ENCODE data around the gene POSTN.
"Not testable (repeated sequence)": the region's sequence is repeated elsewhere in the genome, so short reads cannot be mapped to it uniquely, and the experiment has no call there.

POSTN gene

DNA sequence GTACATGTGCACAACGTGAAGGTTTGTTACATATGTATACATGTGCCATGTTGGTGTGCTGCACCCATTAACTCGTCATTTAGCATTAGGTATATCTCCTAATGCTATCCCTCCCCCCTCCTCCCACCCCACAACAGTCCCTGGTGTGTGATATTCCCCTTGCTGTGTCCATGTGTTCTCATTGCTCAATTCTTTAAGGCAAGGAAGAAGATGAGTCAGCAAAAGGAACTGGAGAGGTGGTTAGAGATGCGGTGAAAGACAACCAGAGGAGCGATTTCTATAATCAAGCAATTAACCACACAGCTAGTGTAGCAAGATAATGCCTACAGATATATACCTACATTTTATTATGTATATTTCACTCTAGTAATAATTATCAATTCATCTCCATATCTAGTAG lies 9.2 kb downstream of the POSTN start:
- H3K36me3 ChIP-seq (ENCODE audit: control insufficient read depth in 1 of 2, insufficient read depth in 2 of 2, low read length in 2 of 2); H2BK120ac ChIP-seq (ENCODE audit: insufficient read depth, low read length, poor library complexity); H2AK5ac ChIP-seq (ENCODE audit: low read length); DNase-seq; H2BK5ac ChIP-seq (ENCODE audit: low read depth, low read length, poor library complexity); H4K8ac ChIP-seq (ENCODE audit: low read depth, low read length); H4K91ac ChIP-seq (ENCODE audit: low read depth, low read length); H3K14ac ChIP-seq (ENCODE audit: low read length); H3K27ac ChIP-seq (ENCODE audit: low read depth, low read length); H3K4me3 ChIP-seq (ENCODE audit: low read depth, low read length); H2BK12ac ChIP-seq (ENCODE audit: low read length); H3K79me2 ChIP-seq (ENCODE audit: control insufficient read depth, insufficient read depth, low read length, poor library complexity); H3K4ac ChIP-seq (ENCODE audit: low read depth, low read length); H3K23ac ChIP-seq (ENCODE audit: low read length); H3K4me2 ChIP-seq (ENCODE audit: low read length); H3K27me3 ChIP-seq (ENCODE audit: insufficient read depth, low read length); H3K4me1 ChIP-seq (ENCODE audit: control insufficient read depth in 1 of 2, insufficient read depth in 2 of 2, low read length in 2 of 2); H3K9me3 ChIP-seq (ENCODE audit: insufficient read depth, low read depth, low read length); H3K9ac ChIP-seq (ENCODE audit: low read length); H3K18ac ChIP-seq (ENCODE audit: low read length); H3K79me1 ChIP-seq (ENCODE audit: low read length); H2AFZ ChIP-seq (ENCODE audit: insufficient read depth, low read length, poor library complexity); H4K12ac ChIP-seq (ENCODE audit: low read depth, low read length): not testable (repeated sequence)
- no CpG with 5 or more reads among the region's 4 CpGs for WGBS (ENCODE audit: extremely low coverage, insufficient coverage, insufficient read length)

DNA sequence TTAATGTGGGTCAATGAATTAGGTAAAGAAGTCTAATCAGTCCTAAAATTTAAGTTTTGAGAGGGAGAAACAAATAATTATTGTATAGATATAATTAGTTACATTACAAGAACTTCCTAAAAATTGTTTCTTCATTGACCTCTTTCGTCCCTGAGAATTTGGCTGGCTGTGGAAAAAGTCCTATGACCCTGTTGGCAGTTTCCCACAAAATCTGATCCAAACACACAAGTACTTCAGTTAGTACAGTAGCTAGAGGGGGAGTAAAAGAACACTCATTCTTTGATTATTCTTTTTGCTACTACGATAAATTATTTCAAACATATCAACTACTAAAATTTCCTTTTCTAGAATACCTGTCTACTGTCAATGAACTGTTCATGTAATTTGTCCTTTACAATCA lies 11.3 kb downstream of the POSTN start:
- H3K79me2 ChIP-seq (ENCODE audit: control insufficient read depth, insufficient read depth, low read length, poor library complexity) = no peaks in the 10 kb centered on the region
- no peaks in the 10 kb centered on the region for H3K27me3 ChIP-seq (ENCODE audit: insufficient read depth, low read length)
- WGBS (ENCODE audit: extremely low coverage, insufficient coverage, insufficient read length) = 100% methylated on average over 1 of the region's 2 CpGs
- no peak overlapping the region for H2BK5ac ChIP-seq (ENCODE audit: low read depth, low read length, poor library complexity)
- H3K23ac ChIP-seq (ENCODE audit: low read length) = no peak overlapping the region
- no peak overlapping the region for H4K8ac ChIP-seq (ENCODE audit: low read depth, low read length)
- H2AK5ac ChIP-seq (ENCODE audit: low read length) = no peak overlapping the region
- H3K27ac ChIP-seq (ENCODE audit: low read depth, low read length) = no peak overlapping the region
- H3K4me2 ChIP-seq (ENCODE audit: low read length) = no peak overlapping the region
- no peak overlapping the region for H2BK12ac ChIP-seq (ENCODE audit: low read length)
- no peak overlapping the region for H4K12ac ChIP-seq (ENCODE audit: low read depth, low read length)
- H4K91ac ChIP-seq (ENCODE audit: low read depth, low read length) = no peak overlapping the region
- no peak overlapping the region for H3K18ac ChIP-seq (ENCODE audit: low read length)
- no peaks in the 10 kb centered on the region for H3K4me1 ChIP-seq (ENCODE audit: control insufficient read depth in 1 of 2, insufficient read depth in 2 of 2, low read length in 2 of 2)
- H3K79me1 ChIP-seq (ENCODE audit: low read length) = no peaks in the 10 kb centered on the region
- H3K4me3 ChIP-seq (ENCODE audit: low read depth, low read length) = no peak overlapping the region
- H2BK120ac ChIP-seq (ENCODE audit: insufficient read depth, low read length, poor library complexity) = no peak overlapping the region
- no peak for DNase-seq
- H3K9me3 ChIP-seq (ENCODE audit: insufficient read depth, low read depth, low read length) = no peaks in the 10 kb centered on the region
- H3K4ac ChIP-seq (ENCODE audit: low read depth, low read length) = no peak overlapping the region
- H3K14ac ChIP-seq (ENCODE audit: low read length) = no peak overlapping the region
- no peaks in the 10 kb centered on the region for H3K36me3 ChIP-seq (ENCODE audit: control insufficient read depth in 1 of 2, insufficient read depth in 2 of 2, low read length in 2 of 2)
- no peak overlapping the region for H3K9ac ChIP-seq (ENCODE audit: low read length)
- H2AFZ ChIP-seq (ENCODE audit: insufficient read depth, low read length, poor library complexity) = no peak overlapping the region

DNA sequence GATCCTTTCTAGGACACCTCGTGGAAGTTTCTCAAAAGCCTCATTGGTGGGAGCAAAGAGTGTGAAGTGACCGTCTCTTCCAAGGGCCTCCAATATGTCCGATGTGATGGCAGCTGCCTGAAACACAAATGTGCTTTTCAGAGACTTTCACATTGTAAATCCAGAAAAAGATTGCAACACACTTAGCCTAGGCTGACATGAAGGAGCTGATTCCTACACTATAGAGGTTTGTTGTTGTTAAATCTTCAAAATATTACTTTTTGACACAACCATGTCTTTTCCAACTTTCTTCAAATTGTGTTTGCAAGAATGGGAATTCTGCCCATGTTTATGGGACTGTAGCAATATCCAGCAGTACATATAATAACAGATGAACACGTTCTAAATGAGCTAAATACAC lies 12.4 kb downstream of the POSTN start:
- H4K12ac ChIP-seq (ENCODE audit: low read depth, low read length) = no peak overlapping the region
- no peak overlapping the region for H3K9ac ChIP-seq (ENCODE audit: low read length)
- H2AFZ ChIP-seq (ENCODE audit: insufficient read depth, low read length, poor library complexity) = no peak overlapping the region
- no peak overlapping the region for H3K14ac ChIP-seq (ENCODE audit: low read length)
- WGBS (ENCODE audit: extremely low coverage, insufficient coverage, insufficient read length) = no CpG with 5 or more reads among the region's 4 CpGs
- no peak overlapping the region for H2BK120ac ChIP-seq (ENCODE audit: insufficient read depth, low read length, poor library complexity)
- H2BK5ac ChIP-seq (ENCODE audit: low read depth, low read length, poor library complexity) = no peak overlapping the region
- no peak overlapping the region for H2AK5ac ChIP-seq (ENCODE audit: low read length)
- no peak overlapping the region for H2BK12ac ChIP-seq (ENCODE audit: low read length)
- no peak overlapping the region for H3K27ac ChIP-seq (ENCODE audit: low read depth, low read length)
- no peak overlapping the region for H3K23ac ChIP-seq (ENCODE audit: low read length)
- no peak overlapping the region for H3K18ac ChIP-seq (ENCODE audit: low read length)
- H3K79me1 ChIP-seq (ENCODE audit: low read length) = no peaks in the 10 kb centered on the region
- no peak for DNase-seq
- no peaks in the 10 kb centered on the region for H3K4me1 ChIP-seq (ENCODE audit: control insufficient read depth in 1 of 2, insufficient read depth in 2 of 2, low read length in 2 of 2)
- no peak overlapping the region for H4K91ac ChIP-seq (ENCODE audit: low read depth, low read length)
- no peaks in the 10 kb centered on the region for H3K79me2 ChIP-seq (ENCODE audit: control insufficient read depth, insufficient read depth, low read length, poor library complexity)
- no peak overlapping the region for H3K4me2 ChIP-seq (ENCODE audit: low read length)
- H4K8ac ChIP-seq (ENCODE audit: low read depth, low read length) = no peak overlapping the region
- no peak overlapping the region for H3K4me3 ChIP-seq (ENCODE audit: low read depth, low read length)
- H3K36me3 ChIP-seq (ENCODE audit: control insufficient read depth in 1 of 2, insufficient read depth in 2 of 2, low read length in 2 of 2) = no peaks in the 10 kb centered on the region
- H3K4ac ChIP-seq (ENCODE audit: low read depth, low read length) = no peak overlapping the region
- no peaks in the 10 kb centered on the region for H3K27me3 ChIP-seq (ENCODE audit: insufficient read depth, low read length)
- no peaks in the 10 kb centered on the region for H3K9me3 ChIP-seq (ENCODE audit: insufficient read depth, low read depth, low read length)

DNA sequence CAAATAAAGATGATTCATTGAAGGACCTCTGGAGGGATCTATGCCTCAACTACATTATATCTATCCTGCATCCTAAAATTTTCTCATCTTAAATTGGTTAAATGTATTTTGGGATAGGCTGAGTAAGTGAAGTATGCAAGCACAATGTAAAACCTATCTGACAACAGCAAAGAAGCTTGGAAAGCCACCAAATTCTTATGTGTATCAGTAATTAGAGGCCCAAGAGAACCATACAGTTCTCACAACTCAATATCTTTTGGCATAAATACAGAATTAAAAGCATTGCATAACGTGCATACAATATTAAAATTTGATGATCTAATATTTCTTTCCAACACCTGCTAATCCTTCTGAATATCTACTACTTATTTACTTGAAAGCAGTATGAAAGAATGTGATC lies 13.0 kb downstream of the POSTN start:
- no peaks in the 10 kb centered on the region for H3K36me3 ChIP-seq (ENCODE audit: control insufficient read depth in 1 of 2, insufficient read depth in 2 of 2, low read length in 2 of 2)
- H3K14ac ChIP-seq (ENCODE audit: low read length) = no peak overlapping the region
- no peaks in the 10 kb centered on the region for H3K79me1 ChIP-seq (ENCODE audit: low read length)
- H3K4ac ChIP-seq (ENCODE audit: low read depth, low read length) = no peak overlapping the region
- no peak overlapping the region for H3K18ac ChIP-seq (ENCODE audit: low read length)
- no peak for DNase-seq
- H4K12ac ChIP-seq (ENCODE audit: low read depth, low read length) = no peak overlapping the region
- H2AK5ac ChIP-seq (ENCODE audit: low read length) = no peak overlapping the region
- H3K4me2 ChIP-seq (ENCODE audit: low read length) = no peak overlapping the region
- H3K79me2 ChIP-seq (ENCODE audit: control insufficient read depth, insufficient read depth, low read length, poor library complexity) = no peaks in the 10 kb centered on the region
- no CpG with 5 or more reads among the region's 1 CpG for WGBS (ENCODE audit: extremely low coverage, insufficient coverage, insufficient read length)
- no peak overlapping the region for H3K23ac ChIP-seq (ENCODE audit: low read length)
- H3K27ac ChIP-seq (ENCODE audit: low read depth, low read length) = no peak overlapping the region
- H2AFZ ChIP-seq (ENCODE audit: insufficient read depth, low read length, poor library complexity) = no peak overlapping the region
- no peak overlapping the region for H2BK120ac ChIP-seq (ENCODE audit: insufficient read depth, low read length, poor library complexity)
- H3K4me3 ChIP-seq (ENCODE audit: low read depth, low read length) = no peak overlapping the region
- no peak overlapping the region for H3K9ac ChIP-seq (ENCODE audit: low read length)
- no peak overlapping the region for H4K91ac ChIP-seq (ENCODE audit: low read depth, low read length)
- no peaks in the 10 kb centered on the region for H3K27me3 ChIP-seq (ENCODE audit: insufficient read depth, low read length)
- no peak overlapping the region for H4K8ac ChIP-seq (ENCODE audit: low read depth, low read length)
- H3K9me3 ChIP-seq (ENCODE audit: insufficient read depth, low read depth, low read length) = no peaks in the 10 kb centered on the region
- H3K4me1 ChIP-seq (ENCODE audit: control insufficient read depth in 1 of 2, insufficient read depth in 2 of 2, low read length in 2 of 2) = no peaks in the 10 kb centered on the region
- H2BK5ac ChIP-seq (ENCODE audit: low read depth, low read length, poor library complexity) = no peak overlapping the region
- no peak overlapping the region for H2BK12ac ChIP-seq (ENCODE audit: low read length)

DNA sequence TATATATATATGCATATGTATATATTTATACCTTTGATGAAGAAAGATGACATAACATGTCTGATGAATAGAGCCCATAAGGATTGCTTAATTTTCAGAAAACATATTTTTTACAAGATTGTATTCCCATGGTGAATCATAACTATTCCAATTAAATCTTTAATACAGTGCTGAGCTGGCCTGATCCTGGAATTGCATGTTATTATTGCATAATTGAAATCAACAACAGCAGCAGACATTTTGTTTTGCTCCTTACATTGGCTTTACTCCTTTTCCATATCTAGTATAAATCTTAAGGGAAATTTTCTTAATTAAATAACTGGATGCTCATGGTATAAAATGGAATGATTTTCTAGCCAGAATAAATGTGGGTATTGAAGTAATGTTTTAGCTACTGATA lies 22.0 kb downstream of the POSTN start:
- Histone ChIP-seq H2AFZ (ENCODE audit: insufficient read depth, low read length, poor library complexity) (no peak overlapping the region), H3K79me2 (ENCODE audit: control insufficient read depth, insufficient read depth, low read length, poor library complexity) (no peaks in the 10 kb centered on the region), H3K4me3 (ENCODE audit: low read depth, low read length) (no peak overlapping the region), H3K14ac (ENCODE audit: low read length) (no peak overlapping the region), H3K9ac (ENCODE audit: low read length) (no peak overlapping the region), H3K9me3 (ENCODE audit: insufficient read depth, low read depth, low read length) (no peaks in the 10 kb centered on the region), H3K23ac (ENCODE audit: low read length) (no peak overlapping the region), H3K4me1 (ENCODE audit: control insufficient read depth in 1 of 2, insufficient read depth in 2 of 2, low read length in 2 of 2) (no peaks in the 10 kb centered on the region), H2AK5ac (ENCODE audit: low read length) (no peak overlapping the region), H4K91ac (ENCODE audit: low read depth, low read length) (no peak overlapping the region), H2BK5ac (ENCODE audit: low read depth, low read length, poor library complexity) (no peak overlapping the region), H2BK12ac (ENCODE audit: low read length) (no peak overlapping the region), H3K18ac (ENCODE audit: low read length) (no peak overlapping the region), H3K27me3 (ENCODE audit: insufficient read depth, low read length) (no peaks in the 10 kb centered on the region), H3K79me1 (ENCODE audit: low read length) (no peaks in the 10 kb centered on the region), H3K36me3 (ENCODE audit: control insufficient read depth in 1 of 2, insufficient read depth in 2 of 2, low read length in 2 of 2) (no peaks in the 10 kb centered on the region), H4K8ac (ENCODE audit: low read depth, low read length) (no peak overlapping the region), H3K27ac (ENCODE audit: low read depth, low read length) (no peak overlapping the region), H3K4ac (ENCODE audit: low read depth, low read length) (no peak overlapping the region), H4K12ac (ENCODE audit: low read depth, low read length) (no peak overlapping the region), H2BK120ac (ENCODE audit: insufficient read depth, low read length, poor library complexity) (no peak overlapping the region), H3K4me2 (ENCODE audit: low read length) (no peak overlapping the region)
- no peak for DNase-seq
